Embryonic facial prominence (tissue), 1 donor: ENCODE measurements around the gene MPV17L.
"Not testable (repeated sequence)": the region's sequence is repeated elsewhere in the genome, so short reads cannot be mapped to it uniquely, and the experiment has no call there.

Experiments
- DNase-seq: peaks from one replicate; pipeline ENCODE4 v3.0.0-alpha.2; 2016; ENCODE audit errors: extremely low spot score

The MPV17L gene

GRCh38 chr16:15409476-15409875 lies 13.9 kb downstream of the MPV17L start:
- not testable (repeated sequence) for DNase-seq

GRCh38 chr16:15415511-15415985 lies 20.0 kb downstream of the MPV17L start:
- no peak for DNase-seq

GRCh38 chr16:15417197-15417596 lies 21.6 kb downstream of the MPV17L start:
- DNase-seq, result no peak

- DNase-seq, result no peak
Observed at GRCh38 chr16:15418206-15418605, 22.7 kb downstream of the MPV17L start.

- DNase-seq, result not testable (repeated sequence)
Observed at GRCh38 chr16:15421696-15422095, 26.1 kb downstream of the MPV17L start.

- DNase-seq, result no peak
Observed at GRCh38 chr16:15422222-15422621, 26.7 kb downstream of the MPV17L start.

- DNase-seq, result no peak
Observed at GRCh38 chr16:15425861-15426260, 30.3 kb downstream of the MPV17L start.

GRCh38 chr16:15426796-15427195 lies 31.2 kb downstream of the MPV17L start:
- no peak for DNase-seq

GRCh38 chr16:15427648-15428239 lies 32.2 kb downstream of the MPV17L start:
- peak; percentile 13 for DNase-seq

GRCh38 chr16:15430884-15431283 lies 35.3 kb downstream of the MPV17L start:
- not testable (repeated sequence) for DNase-seq

GRCh38 chr16:15434079-15434424 lies 38.5 kb downstream of the MPV17L start:
- DNase-seq, result no peak

GRCh38 chr16:15434425-15435215 lies 39.1 kb downstream of the MPV17L start, which contains the start of gene BMERB1:
TSS of gene BMERB1 (plus strand) at chr16:15434588. CDS start at chr16:15434654, 66 bp downstream.
- DNase-seq, result peak; percentile 35

- no peak for DNase-seq
Observed at GRCh38 chr16:15435216-15435864, 39.8 kb downstream of the MPV17L start.

GRCh38 chr16:15439102-15439501 lies 43.5 kb downstream of the MPV17L start:
- DNase-seq, result no peak

GRCh38 chr16:15439521-15439920 lies 44.0 kb downstream of the MPV17L start:
- DNase-seq, result no peak

- no peak for DNase-seq
Observed at GRCh38 chr16:15440852-15441251, 45.3 kb downstream of the MPV17L start.

GRCh38 chr16:15442140-15442539 lies 46.6 kb downstream of the MPV17L start:
- DNase-seq, result not testable (repeated sequence)

GRCh38 chr16:15443753-15444152 lies 48.2 kb downstream of the MPV17L start:
- DNase-seq, result no peak

- no peak for DNase-seq
Observed at GRCh38 chr16:15444264-15444663, 48.7 kb downstream of the MPV17L start.

- no peak for DNase-seq
Observed at GRCh38 chr16:15445450-15445849, 49.9 kb downstream of the MPV17L start.

GRCh38 chr16:15446901-15447300 lies 51.3 kb downstream of the MPV17L start:
- DNase-seq, result no peak

GRCh38 chr16:15450624-15451023 lies 55.1 kb downstream of the MPV17L start:
- DNase-seq, result no peak
